DND-41 (cell line): ENCODE measurements around the gene PACRG.

Experiments used
- ATAC-seq: fragments of 200-7000 bp; cut with Tn5 transposase; 3 replicates; pipeline ENCODE4 v1.9.1; 2021; ENCODE audit warnings: low read depth; ENCODE audit not compliant: insufficient read depth
- DNase-seq: peaks from one replicate; pipeline ENCODE4 v3.0.0-alpha.2; 2020
- H2AFZ ChIP-seq: 2 replicates; pipeline ENCODE4 v1.6.0; 2012; ENCODE audit warnings: low read depth, low read length
- H3K27ac ChIP-seq: 2 replicates; pipeline ENCODE4 v1.5.1; 2012; ENCODE audit warnings: low read length, inconsistent platforms
- H3K27me3 ChIP-seq: fragments of 200-600 bp; sonication (generic); 2 replicates; pipeline ENCODE4 v1.6.0; 2012; ENCODE audit warnings: low read length, mild to moderate bottlenecking, inconsistent platforms; ENCODE audit not compliant: insufficient read depth, poor library complexity
- H3K36me3 ChIP-seq: 2 replicates; pipeline ENCODE4 v1.5.1; 2012; ENCODE audit warnings: low read length, inconsistent platforms; ENCODE audit not compliant: insufficient read depth
- H3K4me1 ChIP-seq: 2 replicates; pipeline ENCODE4 v1.5.1; 2012; ENCODE audit warnings: mild to moderate bottlenecking, low read length; ENCODE audit not compliant: insufficient read depth
- H3K4me2 ChIP-seq: 2 replicates; pipeline ENCODE4 v1.6.0; 2012; ENCODE audit warnings: mild to moderate bottlenecking, moderate library complexity, low read length, inconsistent platforms; ENCODE audit not compliant: insufficient read depth
- H3K4me3 ChIP-seq, 2 experiments: fragments of 200-600 bp in 1 of 2; shearing (Covaris generic) in 1 of 2; 2 replicates each; pipeline ENCODE4 v1.5.1; 2012 to 2016; ENCODE audit warnings: inconsistent platforms in 2 of 2, low read length in 2 of 2, mild to moderate bottlenecking in 2 of 2, low read depth in 1 of 2, moderate library complexity in 1 of 2
- H3K79me2 ChIP-seq: 2 replicates; pipeline ENCODE4 v1.6.0; 2012; ENCODE audit warnings: low read length, inconsistent platforms; ENCODE audit not compliant: insufficient read depth
- H3K9ac ChIP-seq: 2 replicates; pipeline ENCODE4 v1.6.0; 2012; ENCODE audit warnings: low read depth, mild to moderate bottlenecking, inconsistent platforms, low read length, moderate library complexity
- H3K9me3 ChIP-seq: 2 replicates; pipeline ENCODE4 v1.5.1; 2012; ENCODE audit warnings: low read length, moderate library complexity, mild to moderate bottlenecking, inconsistent platforms; ENCODE audit not compliant: insufficient read depth, severe bottlenecking
- H4K20me1 ChIP-seq: 2 replicates; pipeline ENCODE4 v1.6.0; 2012; ENCODE audit warnings: low read length; ENCODE audit not compliant: insufficient read depth
- EZH2 ChIP-seq: IDR thresholded peaks from 3 replicates; pipeline ENCODE4 v1.6.1; 2012; ENCODE audit warnings: borderline replicate concordance, low read depth, mild to moderate bottlenecking, moderate library complexity, low read length, inconsistent platforms; ENCODE audit not compliant: severe bottlenecking
- TF ChIP-seq, protein P1 (sequence below): IDR thresholded peaks from 2 replicates; pipeline ENCODE4 v1.5.1; 2012; ENCODE audit warnings: borderline replicate concordance, low read length, moderate library complexity, mild to moderate bottlenecking; ENCODE audit not compliant: poor library complexity, severe bottlenecking; ENCODE audit errors: extremely low read depth

Gene PACRG

DNA sequence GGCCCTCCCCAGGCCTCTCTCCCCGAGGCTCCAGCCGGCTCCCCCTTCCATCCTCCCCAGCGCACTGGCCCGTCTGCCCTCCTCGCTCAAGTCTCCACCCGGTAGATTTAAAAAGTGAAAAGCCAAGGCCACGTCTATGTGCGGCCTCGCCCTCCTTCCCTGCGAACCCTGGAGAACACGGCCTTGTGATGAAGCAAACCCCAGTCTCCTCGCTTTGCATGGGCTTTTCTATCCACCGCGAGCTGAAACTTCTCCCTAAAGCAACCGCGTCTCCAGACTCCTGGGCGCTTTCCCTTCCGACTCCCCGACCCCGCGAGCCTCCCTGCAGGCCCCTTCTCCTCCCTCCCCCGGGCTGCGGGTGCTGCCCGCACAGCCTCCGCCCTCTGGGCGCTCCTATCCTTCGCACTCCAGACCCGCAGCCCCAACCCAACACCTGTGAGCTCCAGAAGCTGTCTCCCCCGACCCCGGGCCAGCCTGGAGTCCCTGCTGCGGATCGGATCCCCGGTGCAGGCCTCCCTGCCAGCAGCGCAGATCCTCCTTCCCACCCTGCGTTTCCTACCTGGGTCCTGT is 421.6 kb downstream of the PACRG start:
- ATAC-seq (no peak), DNase-seq (no peak)
- H4K20me1 ChIP-seq: no peaks in the 10 kb centered on the region
- no peaks in the 10 kb centered on the region for H3K4me1 ChIP-seq
- H3K27ac ChIP-seq: no peak overlapping the region
- no peaks in the 10 kb centered on the region for H3K36me3 ChIP-seq
- no peaks in the 10 kb centered on the region for H3K79me2 ChIP-seq
- TF ChIP-seq EZH2: no peak
- TF ChIP-seq, protein P1, sequence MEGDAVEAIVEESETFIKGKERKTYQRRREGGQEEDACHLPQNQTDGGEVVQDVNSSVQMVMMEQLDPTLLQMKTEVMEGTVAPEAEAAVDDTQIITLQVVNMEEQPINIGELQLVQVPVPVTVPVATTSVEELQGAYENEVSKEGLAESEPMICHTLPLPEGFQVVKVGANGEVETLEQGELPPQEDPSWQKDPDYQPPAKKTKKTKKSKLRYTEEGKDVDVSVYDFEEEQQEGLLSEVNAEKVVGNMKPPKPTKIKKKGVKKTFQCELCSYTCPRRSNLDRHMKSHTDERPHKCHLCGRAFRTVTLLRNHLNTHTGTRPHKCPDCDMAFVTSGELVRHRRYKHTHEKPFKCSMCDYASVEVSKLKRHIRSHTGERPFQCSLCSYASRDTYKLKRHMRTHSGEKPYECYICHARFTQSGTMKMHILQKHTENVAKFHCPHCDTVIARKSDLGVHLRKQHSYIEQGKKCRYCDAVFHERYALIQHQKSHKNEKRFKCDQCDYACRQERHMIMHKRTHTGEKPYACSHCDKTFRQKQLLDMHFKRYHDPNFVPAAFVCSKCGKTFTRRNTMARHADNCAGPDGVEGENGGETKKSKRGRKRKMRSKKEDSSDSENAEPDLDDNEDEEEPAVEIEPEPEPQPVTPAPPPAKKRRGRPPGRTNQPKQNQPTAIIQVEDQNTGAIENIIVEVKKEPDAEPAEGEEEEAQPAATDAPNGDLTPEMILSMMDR: no peak
- H2AFZ ChIP-seq: no peak overlapping the region
- H3K4me2 ChIP-seq: no peak overlapping the region
- no peak overlapping the region for H3K4me3 ChIP-seq
- no peaks in the 10 kb centered on the region for H3K27me3 ChIP-seq
- no peak overlapping the region for H3K9ac ChIP-seq
- no peaks in the 10 kb centered on the region for H3K9me3 ChIP-seq

DNA sequence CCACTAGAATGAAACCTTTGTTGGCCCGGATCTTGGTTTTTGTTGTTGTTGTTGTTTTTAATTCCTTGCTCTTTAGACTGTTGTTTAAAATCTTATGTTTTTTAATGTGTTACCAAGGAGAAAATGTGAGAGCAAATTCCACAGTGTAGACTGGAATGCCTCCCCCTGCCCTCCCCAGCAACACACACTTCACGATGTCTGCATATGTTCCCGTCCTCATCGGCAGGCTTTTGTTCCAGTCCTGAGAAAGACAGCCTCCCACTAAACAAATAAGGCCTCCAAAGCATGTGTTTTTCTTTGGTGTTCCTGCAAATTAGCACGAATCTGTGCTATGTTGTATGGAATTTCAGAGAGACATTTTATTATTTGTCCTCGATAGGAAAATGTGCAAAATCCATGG is 423.4 kb downstream of the PACRG start:
- no peaks in the 10 kb centered on the region for H3K9me3 ChIP-seq
- no peaks in the 10 kb centered on the region for H3K27me3 ChIP-seq
- H3K79me2 ChIP-seq: no peaks in the 10 kb centered on the region
- H3K4me2 ChIP-seq: no peak overlapping the region
- ATAC-seq: no peak
- no peaks in the 10 kb centered on the region for H4K20me1 ChIP-seq
- TF ChIP-seq, protein P1: no peak
- H3K36me3 ChIP-seq: no peaks in the 10 kb centered on the region
- no peak overlapping the region for H3K9ac ChIP-seq
- H3K27ac ChIP-seq: no peak overlapping the region
- no peak overlapping the region for H2AFZ ChIP-seq
- no peaks in the 10 kb centered on the region for H3K4me1 ChIP-seq
- no peak overlapping the region for H3K4me3 ChIP-seq
- DNase-seq: no peak

DNA sequence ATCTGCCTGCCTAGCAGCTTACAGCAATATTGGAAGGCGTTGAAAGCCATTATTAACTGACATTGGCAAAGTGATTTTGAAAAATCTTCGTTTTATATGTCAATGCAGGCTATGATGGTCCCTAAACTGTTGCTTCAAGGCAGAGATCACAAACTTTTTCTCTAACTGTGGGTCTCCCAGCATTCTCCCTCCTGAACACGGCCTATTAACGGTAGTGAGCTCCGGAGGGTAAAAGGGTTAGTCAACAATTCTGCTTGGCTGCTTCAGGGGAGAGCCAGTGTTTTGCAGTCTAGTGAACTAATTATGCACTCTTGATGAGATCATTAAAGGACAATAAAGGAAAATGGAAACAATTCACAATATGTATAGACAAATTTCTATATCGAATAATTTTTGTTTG is 424.9 kb downstream of the PACRG start:
- Histone ChIP-seq H3K27me3 (no peaks in the 10 kb centered on the region), H4K20me1 (no peaks in the 10 kb centered on the region), H2AFZ (no peak overlapping the region), H3K9ac (no peak overlapping the region), H3K4me1 (no peaks in the 10 kb centered on the region), H3K4me3 (no peak overlapping the region), H3K36me3 (no peaks in the 10 kb centered on the region), H3K4me2 (no peak overlapping the region), H3K79me2 (no peaks in the 10 kb centered on the region), H3K9me3 (no peaks in the 10 kb centered on the region), H3K27ac (no peak overlapping the region)
- ATAC-seq (no peak), DNase-seq (no peak)
- TF ChIP-seq, protein P1: no peak
- TF ChIP-seq EZH2: no peak

DNA sequence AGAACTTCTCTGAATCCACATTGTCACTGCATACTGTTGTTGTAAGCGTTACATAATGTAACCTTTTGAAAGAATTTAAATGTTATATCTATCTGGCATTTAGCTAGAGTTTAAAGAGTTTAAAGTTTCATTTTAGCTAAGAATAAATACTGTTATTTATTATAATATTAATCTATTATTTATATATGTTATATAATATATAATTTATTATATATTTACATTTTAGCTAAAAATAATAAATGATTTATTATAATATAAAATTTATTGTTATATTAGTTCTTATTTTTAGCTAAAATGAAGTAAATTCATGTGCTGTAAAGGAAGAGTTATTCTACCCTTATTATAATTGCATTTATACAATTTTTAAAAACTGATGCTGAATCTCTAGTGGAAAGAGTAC is 431.3 kb downstream of the PACRG start:
- Histone ChIP-seq H3K4me1 (no peaks in the 10 kb centered on the region), H3K4me3 (no peak overlapping the region), H3K9me3 (peaks cover 2% of the 10 kb centered on the region), H3K4me2 (no peak overlapping the region), H3K27me3 (no peaks in the 10 kb centered on the region), H4K20me1 (no peaks in the 10 kb centered on the region), H3K79me2 (no peaks in the 10 kb centered on the region), H3K36me3 (no peaks in the 10 kb centered on the region), H2AFZ (no peak overlapping the region), H3K27ac (no peak overlapping the region), H3K9ac (no peak overlapping the region)
- TF ChIP-seq, protein P1: no peak
- no peak for TF ChIP-seq EZH2
- no peak for ATAC-seq
- DNase-seq: no peak
